ENCODE results near the gene ADPGK. TPM values are rescaled to one million over a fixed set of nuclear protein-coding genes. Genes with fewer than 3 reads are reported as not detected.

Gene ADPGK
- total RNA-seq, result 74.2 TPM
- long read RNA-seq, transcript ADPGK-201 (7 exons, 2,557 nt), result major isoform, 25 of 167 reads
- long read RNA-seq, partial matches to known transcripts, result 29 of 167 reads
- long read RNA-seq, other reads (novel, unspliced or antisense), result 106 of 167 reads

- peaks cover 24% of the 10 kb centered on the region for H3K4me1 ChIP-seq
- ATAC-seq (peak; percentile 96), DNase-seq (peak; percentile 95)
- H3K4me3 ChIP-seq, result peak within 1 kb of the TSS; percentile 98
- TF ChIP-seq CTCF (IDR thresholded peaks at IDR 0.05), result peak; percentile 59
- no peaks in the 10 kb centered on the region for H3K9me3 ChIP-seq
- intact Hi-C loops (cut with DNase I), result no loop called here
- H3K27me3 ChIP-seq, result no peaks in the 10 kb centered on the region
- H3K36me3 ChIP-seq, result peaks cover 14% of the 10 kb centered on the region
- peak within 1 kb of the TSS; percentile 98 for H3K27ac ChIP-seq
Measured at GRCh38 chr15:72783640-72784455, at the start of gene ADPGK. Gene ADPGK (minus strand): TSS chr15:72783758. CDS start chr15:72783691, 67 bp downstream.

GRCh38 chr15:72827226-72827625 lies 43.7 kb upstream of the ADPGK start:
- DNase-seq (no peak), ATAC-seq (no peak)
- H3K27ac ChIP-seq, result no peak overlapping the region
- H3K4me1 ChIP-seq, result no peaks in the 10 kb centered on the region
- H3K4me3 ChIP-seq, result no peak overlapping the region
- no peaks in the 10 kb centered on the region for H3K9me3 ChIP-seq
- intact Hi-C loops (cut with DNase I), result no loop called here
- H3K27me3 ChIP-seq, result no peaks in the 10 kb centered on the region
- no peak for TF ChIP-seq CTCF (IDR thresholded peaks at IDR 0.05)
- no peaks in the 10 kb centered on the region for H3K36me3 ChIP-seq

- no peak overlapping the region for H3K27ac ChIP-seq
- DNase-seq (no peak), ATAC-seq (no peak)
Measured at GRCh38 chr15:72826611-72827010, 43.1 kb upstream of the ADPGK start.

GRCh38 chr15:72825829-72826228 lies 42.3 kb upstream of the ADPGK start:
- no peak for DNase-seq
- intact Hi-C loops (cut with DNase I), result no loop called here

More at GRCh38 chr15:72826611-72827010, 43.1 kb upstream of the ADPGK start:
- no peaks in the 10 kb centered on the region for H3K36me3 ChIP-seq
- H3K4me1 ChIP-seq, result no peaks in the 10 kb centered on the region
- intact Hi-C loops (cut with DNase I), result no loop called here
- H3K27me3 ChIP-seq, result no peaks in the 10 kb centered on the region
- no peak overlapping the region for H3K4me3 ChIP-seq
- no peaks in the 10 kb centered on the region for H3K9me3 ChIP-seq
- TF ChIP-seq CTCF (IDR thresholded peaks at IDR 0.05), result no peak

GRCh38 chr15:72824781-72825180 lies 41.2 kb upstream of the ADPGK start:
- no peaks in the 10 kb centered on the region for H3K9me3 ChIP-seq
- intact Hi-C loops (cut with DNase I), result no loop called here
- no peaks in the 10 kb centered on the region for H3K4me1 ChIP-seq
- no peaks in the 10 kb centered on the region for H3K27me3 ChIP-seq
- no peaks in the 10 kb centered on the region for H3K36me3 ChIP-seq
- no peak for ATAC-seq
- DNase-seq, result no peak
- H3K27ac ChIP-seq, result no peak overlapping the region
- H3K4me3 ChIP-seq, result no peak overlapping the region
- TF ChIP-seq CTCF (IDR thresholded peaks at IDR 0.05), result no peak

More at GRCh38 chr15:72825829-72826228, 42.3 kb upstream of the ADPGK start:
- H3K9me3 ChIP-seq, result no peaks in the 10 kb centered on the region
- no peaks in the 10 kb centered on the region for H3K36me3 ChIP-seq
- no peak for TF ChIP-seq CTCF (IDR thresholded peaks at IDR 0.05)
- H3K4me1 ChIP-seq, result no peaks in the 10 kb centered on the region
- H3K27me3 ChIP-seq, result no peaks in the 10 kb centered on the region
- no peak overlapping the region for H3K27ac ChIP-seq
- H3K4me3 ChIP-seq, result no peak overlapping the region
- no peak for ATAC-seq
